ENCODE data around the gene GMPR2. TPM values are rescaled to one million over a fixed set of nuclear protein-coding genes. Genes with fewer than 3 reads are reported as not detected.

GMPR2 gene
- total and polyA plus RNA-seq, 2 experiments from 2014 or later: 69.6 to 83.4 TPM

GRCh38 chr14:24185026-24185425, 47.7 kb upstream of the GMPR2 start:
- TF ChIP-seq EZH2 (IDR thresholded peaks at IDR 0.05; ENCODE audit: borderline replicate concordance): no peak
- TF ChIP-seq CTCF (IDR thresholded peaks at IDR 0.05; ENCODE audit: poor library complexity): no peak
- TF ChIP-seq EZH2phosphoT487 (IDR thresholded peaks at IDR 0.05; ENCODE audit: low read depth, severe bottlenecking, unreplicated experiment): no peak
- H3K27me3 ChIP-seq: no peaks in the 10 kb centered on the region
- no peak for DNase-seq (ENCODE audit: low spot score)
- H3K9me2 ChIP-seq (replicated peaks; ENCODE audit: insufficient read depth): no peaks in the 10 kb centered on the region
- WGBS (ENCODE audit: low lambda C conversion rate, missing lambda C conversion rate): 89% methylated on average over 7 of the region's 7 CpGs
- no peak overlapping the region for H3K4me2 ChIP-seq
- H3K4me1 ChIP-seq (ENCODE audit: insufficient read depth): peaks cover 5% of the 10 kb centered on the region
- H3K36me3 ChIP-seq (replicated peaks; ENCODE audit: insufficient read depth, low read depth): no peaks in the 10 kb centered on the region
- no peaks in the 10 kb centered on the region for H3K9me3 ChIP-seq (ENCODE audit: low read depth)
- no peak overlapping the region for H2AFZ ChIP-seq
- H3K4me3 ChIP-seq: no peak overlapping the region
- no peaks in the 10 kb centered on the region for H4K20me1 ChIP-seq (ENCODE audit: insufficient read depth, poor library complexity, severe bottlenecking)
- H3K27ac ChIP-seq: no peak overlapping the region
- peaks cover 15% of the 10 kb centered on the region for H3K79me2 ChIP-seq

- no peak overlapping the region for H3K4me2 ChIP-seq
- H3K36me3 ChIP-seq (replicated peaks; ENCODE audit: insufficient read depth, low read depth): no peaks in the 10 kb centered on the region
- peaks cover 15% of the 10 kb centered on the region for H3K79me2 ChIP-seq
- H3K9me3 ChIP-seq (ENCODE audit: low read depth): no peaks in the 10 kb centered on the region
- no peak overlapping the region for H3K27ac ChIP-seq
- H3K4me1 ChIP-seq (ENCODE audit: insufficient read depth): peaks cover 5% of the 10 kb centered on the region
- no peak for DNase-seq (ENCODE audit: low spot score)
- no peaks in the 10 kb centered on the region for H3K9me2 ChIP-seq (replicated peaks; ENCODE audit: insufficient read depth)
- no peak overlapping the region for H2AFZ ChIP-seq
- H4K20me1 ChIP-seq (ENCODE audit: insufficient read depth, poor library complexity, severe bottlenecking): no peaks in the 10 kb centered on the region
- 96% methylated on average over 11 of the region's 11 CpGs for WGBS (ENCODE audit: low lambda C conversion rate, missing lambda C conversion rate)
- no peaks in the 10 kb centered on the region for H3K27me3 ChIP-seq
- TF ChIP-seq CTCF (IDR thresholded peaks at IDR 0.05; ENCODE audit: poor library complexity) (no peak), EZH2phosphoT487 (IDR thresholded peaks at IDR 0.05; ENCODE audit: low read depth, severe bottlenecking, unreplicated experiment) (no peak), EZH2 (IDR thresholded peaks at IDR 0.05; ENCODE audit: borderline replicate concordance) (no peak)
- H3K4me3 ChIP-seq: no peak overlapping the region
Measured at GRCh38 chr14:24185741-24186140, 47.0 kb upstream of the GMPR2 start.

GRCh38 chr14:24186831-24187538, 45.7 kb upstream of the GMPR2 start:
- TF ChIP-seq EZH2 (IDR thresholded peaks at IDR 0.05; ENCODE audit: borderline replicate concordance) (no peak), CTCF (IDR thresholded peaks at IDR 0.05; ENCODE audit: poor library complexity) (no peak), EZH2phosphoT487 (IDR thresholded peaks at IDR 0.05; ENCODE audit: low read depth, severe bottlenecking, unreplicated experiment) (no peak)
- H3K4me3 ChIP-seq: no peak overlapping the region
- peaks cover 5% of the 10 kb centered on the region for H3K4me1 ChIP-seq (ENCODE audit: insufficient read depth)
- H3K27me3 ChIP-seq: no peaks in the 10 kb centered on the region
- no peak overlapping the region for H3K27ac ChIP-seq
- H4K20me1 ChIP-seq (ENCODE audit: insufficient read depth, poor library complexity, severe bottlenecking): no peaks in the 10 kb centered on the region
- H3K9me2 ChIP-seq (replicated peaks; ENCODE audit: insufficient read depth): no peaks in the 10 kb centered on the region
- peaks cover 19% of the 10 kb centered on the region for H3K79me2 ChIP-seq
- H3K36me3 ChIP-seq (replicated peaks; ENCODE audit: insufficient read depth, low read depth): no peaks in the 10 kb centered on the region
- no peaks in the 10 kb centered on the region for H3K9me3 ChIP-seq (ENCODE audit: low read depth)
- 92% methylated on average over 10 of the region's 10 CpGs for WGBS (ENCODE audit: low lambda C conversion rate, missing lambda C conversion rate)
- no peak overlapping the region for H2AFZ ChIP-seq
- DNase-seq (ENCODE audit: low spot score): no peak
- H3K4me2 ChIP-seq: no peak overlapping the region

All from hepatocyte (in vitro differentiated cells).